ENCODE measurements around the gene PICALM.

DNA sequence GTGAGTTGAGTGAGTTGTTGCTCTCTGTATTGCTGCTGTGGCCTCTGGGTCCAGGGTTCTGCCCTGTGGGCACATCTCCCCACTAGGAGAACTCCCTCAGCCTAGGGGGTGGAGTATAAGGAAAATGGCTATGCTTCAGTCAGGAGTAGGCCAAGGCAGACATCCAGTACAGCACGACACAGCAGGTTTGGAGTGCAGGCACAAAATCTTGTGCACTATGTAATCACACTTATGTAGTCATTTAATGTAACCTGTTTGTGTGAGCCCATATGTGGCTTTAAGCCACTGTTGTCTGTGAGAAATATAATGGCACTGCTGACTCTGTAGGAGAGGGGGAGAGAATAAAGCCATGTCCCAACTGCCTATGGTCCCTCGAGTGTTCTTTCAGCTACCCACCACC, 123.6 kb downstream of the PICALM start:
- TF ChIP-seq, protein P1, sequence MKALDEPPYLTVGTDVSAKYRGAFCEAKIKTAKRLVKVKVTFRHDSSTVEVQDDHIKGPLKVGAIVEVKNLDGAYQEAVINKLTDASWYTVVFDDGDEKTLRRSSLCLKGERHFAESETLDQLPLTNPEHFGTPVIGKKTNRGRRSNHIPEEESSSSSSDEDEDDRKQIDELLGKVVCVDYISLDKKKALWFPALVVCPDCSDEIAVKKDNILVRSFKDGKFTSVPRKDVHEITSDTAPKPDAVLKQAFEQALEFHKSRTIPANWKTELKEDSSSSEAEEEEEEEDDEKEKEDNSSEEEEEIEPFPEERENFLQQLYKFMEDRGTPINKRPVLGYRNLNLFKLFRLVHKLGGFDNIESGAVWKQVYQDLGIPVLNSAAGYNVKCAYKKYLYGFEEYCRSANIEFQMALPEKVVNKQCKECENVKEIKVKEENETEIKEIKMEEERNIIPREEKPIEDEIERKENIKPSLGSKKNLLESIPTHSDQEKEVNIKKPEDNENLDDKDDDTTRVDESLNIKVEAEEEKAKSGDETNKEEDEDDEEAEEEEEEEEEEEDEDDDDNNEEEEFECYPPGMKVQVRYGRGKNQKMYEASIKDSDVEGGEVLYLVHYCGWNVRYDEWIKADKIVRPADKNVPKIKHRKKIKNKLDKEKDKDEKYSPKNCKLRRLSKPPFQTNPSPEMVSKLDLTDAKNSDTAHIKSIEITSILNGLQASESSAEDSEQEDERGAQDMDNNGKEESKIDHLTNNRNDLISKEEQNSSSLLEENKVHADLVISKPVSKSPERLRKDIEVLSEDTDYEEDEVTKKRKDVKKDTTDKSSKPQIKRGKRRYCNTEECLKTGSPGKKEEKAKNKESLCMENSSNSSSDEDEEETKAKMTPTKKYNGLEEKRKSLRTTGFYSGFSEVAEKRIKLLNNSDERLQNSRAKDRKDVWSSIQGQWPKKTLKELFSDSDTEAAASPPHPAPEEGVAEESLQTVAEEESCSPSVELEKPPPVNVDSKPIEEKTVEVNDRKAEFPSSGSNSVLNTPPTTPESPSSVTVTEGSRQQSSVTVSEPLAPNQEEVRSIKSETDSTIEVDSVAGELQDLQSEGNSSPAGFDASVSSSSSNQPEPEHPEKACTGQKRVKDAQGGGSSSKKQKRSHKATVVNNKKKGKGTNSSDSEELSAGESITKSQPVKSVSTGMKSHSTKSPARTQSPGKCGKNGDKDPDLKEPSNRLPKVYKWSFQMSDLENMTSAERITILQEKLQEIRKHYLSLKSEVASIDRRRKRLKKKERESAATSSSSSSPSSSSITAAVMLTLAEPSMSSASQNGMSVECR (CRISPR knock-in tag; IDR thresholded peaks at IDR 0.05) = no peak
- no peak for TF ChIP-seq TEAD4 (IDR thresholded peaks at IDR 0.05; ENCODE audit: low read length)
- no peak for TF ChIP-seq TEAD4 (CRISPR knock-in tag; IDR thresholded peaks at IDR 0.05; ENCODE audit: borderline replicate concordance)
- TF ChIP-seq, protein P2, sequence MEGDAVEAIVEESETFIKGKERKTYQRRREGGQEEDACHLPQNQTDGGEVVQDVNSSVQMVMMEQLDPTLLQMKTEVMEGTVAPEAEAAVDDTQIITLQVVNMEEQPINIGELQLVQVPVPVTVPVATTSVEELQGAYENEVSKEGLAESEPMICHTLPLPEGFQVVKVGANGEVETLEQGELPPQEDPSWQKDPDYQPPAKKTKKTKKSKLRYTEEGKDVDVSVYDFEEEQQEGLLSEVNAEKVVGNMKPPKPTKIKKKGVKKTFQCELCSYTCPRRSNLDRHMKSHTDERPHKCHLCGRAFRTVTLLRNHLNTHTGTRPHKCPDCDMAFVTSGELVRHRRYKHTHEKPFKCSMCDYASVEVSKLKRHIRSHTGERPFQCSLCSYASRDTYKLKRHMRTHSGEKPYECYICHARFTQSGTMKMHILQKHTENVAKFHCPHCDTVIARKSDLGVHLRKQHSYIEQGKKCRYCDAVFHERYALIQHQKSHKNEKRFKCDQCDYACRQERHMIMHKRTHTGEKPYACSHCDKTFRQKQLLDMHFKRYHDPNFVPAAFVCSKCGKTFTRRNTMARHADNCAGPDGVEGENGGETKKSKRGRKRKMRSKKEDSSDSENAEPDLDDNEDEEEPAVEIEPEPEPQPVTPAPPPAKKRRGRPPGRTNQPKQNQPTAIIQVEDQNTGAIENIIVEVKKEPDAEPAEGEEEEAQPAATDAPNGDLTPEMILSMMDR (IDR thresholded peaks at IDR 0.05 in 2 of 3, conservative IDR thresholded peaks at IDR 0.05 in 1 of 3; ENCODE audit: insufficient read depth in 2 of 3, low read depth in 1 of 3, low read length in 3 of 3) = no peak
- TF ChIP-seq GATA2 (CRISPR knock-in tag; IDR thresholded peaks at IDR 0.05) = no peak
- TF ChIP-seq SP1 (CRISPR knock-in tag; IDR thresholded peaks at IDR 0.05) = no peak
- TF ChIP-seq STAG1 (CRISPR knock-in tag; IDR thresholded peaks at IDR 0.05; ENCODE audit: borderline replicate concordance) = no peak
- TF ChIP-seq SRF (CRISPR knock-in tag; IDR thresholded peaks at IDR 0.05) = no peak
- TF ChIP-seq, protein P3, sequence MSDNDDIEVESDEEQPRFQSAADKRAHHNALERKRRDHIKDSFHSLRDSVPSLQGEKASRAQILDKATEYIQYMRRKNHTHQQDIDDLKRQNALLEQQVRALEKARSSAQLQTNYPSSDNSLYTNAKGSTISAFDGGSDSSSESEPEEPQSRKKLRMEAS (CRISPR knock-in tag; IDR thresholded peaks at IDR 0.05) = no peak
- TF ChIP-seq, protein P4, sequence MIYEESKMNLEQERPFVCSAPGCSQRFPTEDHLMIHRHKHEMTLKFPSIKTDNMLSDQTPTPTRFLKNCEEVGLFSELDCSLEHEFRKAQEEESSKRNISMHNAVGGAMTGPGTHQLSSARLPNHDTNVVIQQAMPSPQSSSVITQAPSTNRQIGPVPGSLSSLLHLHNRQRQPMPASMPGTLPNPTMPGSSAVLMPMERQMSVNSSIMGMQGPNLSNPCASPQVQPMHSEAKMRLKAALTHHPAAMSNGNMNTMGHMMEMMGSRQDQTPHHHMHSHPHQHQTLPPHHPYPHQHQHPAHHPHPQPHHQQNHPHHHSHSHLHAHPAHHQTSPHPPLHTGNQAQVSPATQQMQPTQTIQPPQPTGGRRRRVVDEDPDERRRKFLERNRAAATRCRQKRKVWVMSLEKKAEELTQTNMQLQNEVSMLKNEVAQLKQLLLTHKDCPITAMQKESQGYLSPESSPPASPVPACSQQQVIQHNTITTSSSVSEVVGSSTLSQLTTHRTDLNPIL (CRISPR knock-in tag; IDR thresholded peaks at IDR 0.05) = no peak

Data from K562 (cell line).